NCI-H1092 treated with DMSO at 0.1 percent for 48 hours (cell line): ENCODE results near the gene CMIP.

Experiments
- DNase-seq: peaks from one replicate; lab custom pipeline; 2025; lab: John Stamatoyannopoulos, UW

The CMIP gene

GRCh38 chr16:81551151-81551808 is 106.7 kb downstream of the CMIP start:
- no peak for DNase-seq

- no peak for DNase-seq
Measured at GRCh38 chr16:81551821-81552304, 107.3 kb downstream of the CMIP start.

- no peak for DNase-seq
Measured at GRCh38 chr16:81552743-81553079, 108.1 kb downstream of the CMIP start.

- no peak for DNase-seq
Measured at GRCh38 chr16:81553080-81553813, 108.6 kb downstream of the CMIP start.

GRCh38 chr16:81553814-81554675 is 109.4 kb downstream of the CMIP start:
- DNase-seq, result no peak

- DNase-seq, result no peak
Measured at GRCh38 chr16:81554979-81555378, 110.4 kb downstream of the CMIP start.

- DNase-seq, result no peak
Measured at GRCh38 chr16:81555660-81556059, 111.1 kb downstream of the CMIP start.

GRCh38 chr16:81556715-81557284 is 112.2 kb downstream of the CMIP start:
- no peak for DNase-seq

- DNase-seq, result no peak
Measured at GRCh38 chr16:81558077-81558443, 113.5 kb downstream of the CMIP start.

GRCh38 chr16:81558444-81559175 is 114.0 kb downstream of the CMIP start:
- DNase-seq, result peak; percentile 82

GRCh38 chr16:81560979-81561657 is 116.5 kb downstream of the CMIP start:
- no peak for DNase-seq

- no peak for DNase-seq
Measured at GRCh38 chr16:81562174-81562849, 117.7 kb downstream of the CMIP start.

- DNase-seq, result no peak
Measured at GRCh38 chr16:81562926-81563325, 118.3 kb downstream of the CMIP start.

GRCh38 chr16:81564421-81564911 is 119.9 kb downstream of the CMIP start:
- no peak for DNase-seq

GRCh38 chr16:81565321-81566028 is 120.9 kb downstream of the CMIP start:
- DNase-seq, result no peak

- no peak for DNase-seq
Measured at GRCh38 chr16:81566086-81567007, 121.7 kb downstream of the CMIP start.

- DNase-seq, result no peak
Measured at GRCh38 chr16:81567087-81567486, 122.5 kb downstream of the CMIP start.

- no peak for DNase-seq
Measured at GRCh38 chr16:81567987-81568748, 123.6 kb downstream of the CMIP start.
